Omental fat pad (tissue), 4 donors: ENCODE results near the gene ABCC1. TPM values are rescaled to one million over a fixed set of nuclear protein-coding genes. Genes with fewer than 3 reads are reported as not detected.
A peak's percentile ranks its signal among the peaks of the same experiment; 100 is the strongest.

ENCODE experiments used
- ATAC-seq: fragments of 150-250 bp; one replicate; pipeline ENCODE4 v1.9.1; 2016; ENCODE audit warnings: mild to moderate bottlenecking, moderate library complexity; ENCODE audit not compliant: low FRiP score
- DNase-seq: peaks from one replicate; pipeline ENCODE4 v3.0.0-alpha.2; 2019; ENCODE audit warnings: low spot score
- total RNA-seq, 4 donors: library from RNA; depleted of rRNA; stranded (reverse); fragments of >200 nt; gene quantifications; one replicate each; pipeline ENCODE4 v1.1.0, GENCODE V29; 2016
- TF ChIP-seq, protein P1 (sequence below), 3 donors: fragments of 450-650 bp; IDR thresholded peaks; one replicate each; pipeline ENCODE4 v1.5.1; 2016 to 2017; ENCODE audit warnings: antibody characterized with exemption in 3 of 3, mild to moderate bottlenecking in 3 of 3, moderate library complexity in 2 of 3

Gene ABCC1
- total RNA-seq, 4 donors from 2014 or later = 21.8 to 53.2 (median 36.3) TPM

DNA sequence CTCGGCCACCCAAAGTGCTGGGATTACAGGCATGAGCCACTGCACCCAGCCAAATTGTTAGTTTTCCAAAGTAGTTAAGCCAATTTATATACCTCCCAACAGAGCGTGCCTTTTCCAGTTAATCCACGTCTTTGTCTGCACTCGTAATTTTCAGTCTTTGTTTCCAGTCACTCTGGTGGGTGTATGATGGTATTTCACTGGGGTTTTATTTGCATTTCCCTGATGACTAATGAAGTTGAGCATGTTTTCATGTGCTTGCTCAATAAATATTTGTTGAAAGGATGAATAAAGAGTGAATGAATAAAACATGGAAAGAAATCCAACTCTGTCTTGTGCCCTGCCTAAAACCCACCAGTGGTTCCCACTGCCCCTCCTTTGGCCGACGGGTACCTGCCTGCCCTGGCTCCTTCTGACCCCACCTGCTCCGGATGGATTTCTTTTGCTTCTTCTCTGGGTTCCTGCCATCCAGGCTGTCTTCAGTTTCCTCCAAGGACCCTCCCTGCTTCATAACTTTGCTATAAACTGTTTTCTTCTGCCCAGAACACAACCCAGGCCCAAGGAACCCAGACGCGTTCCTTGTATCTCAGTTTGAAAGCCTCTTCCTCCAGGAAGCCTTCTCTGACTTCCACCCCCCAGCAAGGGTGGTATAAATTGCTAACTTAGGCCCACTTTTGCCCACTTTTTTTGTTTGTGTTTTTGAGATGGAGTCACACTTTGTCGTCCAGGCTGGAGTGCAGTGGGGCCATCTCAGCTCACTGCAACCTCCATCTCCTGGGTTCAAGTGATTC, 3.0 kb upstream of the ABCC1 start:
- DNase-seq = no peak
- peak; percentile 56 for ATAC-seq
- TF ChIP-seq, protein P1, sequence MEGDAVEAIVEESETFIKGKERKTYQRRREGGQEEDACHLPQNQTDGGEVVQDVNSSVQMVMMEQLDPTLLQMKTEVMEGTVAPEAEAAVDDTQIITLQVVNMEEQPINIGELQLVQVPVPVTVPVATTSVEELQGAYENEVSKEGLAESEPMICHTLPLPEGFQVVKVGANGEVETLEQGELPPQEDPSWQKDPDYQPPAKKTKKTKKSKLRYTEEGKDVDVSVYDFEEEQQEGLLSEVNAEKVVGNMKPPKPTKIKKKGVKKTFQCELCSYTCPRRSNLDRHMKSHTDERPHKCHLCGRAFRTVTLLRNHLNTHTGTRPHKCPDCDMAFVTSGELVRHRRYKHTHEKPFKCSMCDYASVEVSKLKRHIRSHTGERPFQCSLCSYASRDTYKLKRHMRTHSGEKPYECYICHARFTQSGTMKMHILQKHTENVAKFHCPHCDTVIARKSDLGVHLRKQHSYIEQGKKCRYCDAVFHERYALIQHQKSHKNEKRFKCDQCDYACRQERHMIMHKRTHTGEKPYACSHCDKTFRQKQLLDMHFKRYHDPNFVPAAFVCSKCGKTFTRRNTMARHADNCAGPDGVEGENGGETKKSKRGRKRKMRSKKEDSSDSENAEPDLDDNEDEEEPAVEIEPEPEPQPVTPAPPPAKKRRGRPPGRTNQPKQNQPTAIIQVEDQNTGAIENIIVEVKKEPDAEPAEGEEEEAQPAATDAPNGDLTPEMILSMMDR (IDR thresholded peaks at IDR 0.05) = no peak

DNA sequence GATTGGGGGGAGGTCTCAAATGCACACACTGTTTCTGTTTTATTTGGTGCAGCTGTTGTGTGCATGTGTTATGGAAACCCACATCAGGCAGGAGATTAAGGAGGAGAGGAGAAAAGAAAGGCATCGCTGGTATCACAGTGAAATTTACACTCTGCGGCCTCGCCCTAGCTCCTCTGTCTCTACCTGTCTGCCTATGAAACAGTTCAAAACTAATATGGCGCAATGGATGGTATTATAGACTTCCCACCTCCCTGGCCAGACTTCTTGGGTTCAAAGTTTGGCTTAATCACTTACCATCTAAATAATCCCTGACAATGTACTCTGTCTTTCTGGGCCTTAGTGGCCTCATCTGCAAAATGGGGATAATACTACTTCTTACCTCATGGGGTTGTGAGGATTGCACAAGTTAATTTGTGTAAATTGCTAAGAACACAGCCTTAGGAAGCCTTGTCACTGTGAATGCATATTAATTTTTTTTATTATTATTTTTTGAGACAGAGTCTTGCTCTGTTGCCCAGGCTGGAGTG, 1.4 kb upstream of the ABCC1 start:
- DNase-seq (no peak), ATAC-seq (no peak)
- TF ChIP-seq, protein P1 (IDR thresholded peaks at IDR 0.05) = no peak

DNA sequence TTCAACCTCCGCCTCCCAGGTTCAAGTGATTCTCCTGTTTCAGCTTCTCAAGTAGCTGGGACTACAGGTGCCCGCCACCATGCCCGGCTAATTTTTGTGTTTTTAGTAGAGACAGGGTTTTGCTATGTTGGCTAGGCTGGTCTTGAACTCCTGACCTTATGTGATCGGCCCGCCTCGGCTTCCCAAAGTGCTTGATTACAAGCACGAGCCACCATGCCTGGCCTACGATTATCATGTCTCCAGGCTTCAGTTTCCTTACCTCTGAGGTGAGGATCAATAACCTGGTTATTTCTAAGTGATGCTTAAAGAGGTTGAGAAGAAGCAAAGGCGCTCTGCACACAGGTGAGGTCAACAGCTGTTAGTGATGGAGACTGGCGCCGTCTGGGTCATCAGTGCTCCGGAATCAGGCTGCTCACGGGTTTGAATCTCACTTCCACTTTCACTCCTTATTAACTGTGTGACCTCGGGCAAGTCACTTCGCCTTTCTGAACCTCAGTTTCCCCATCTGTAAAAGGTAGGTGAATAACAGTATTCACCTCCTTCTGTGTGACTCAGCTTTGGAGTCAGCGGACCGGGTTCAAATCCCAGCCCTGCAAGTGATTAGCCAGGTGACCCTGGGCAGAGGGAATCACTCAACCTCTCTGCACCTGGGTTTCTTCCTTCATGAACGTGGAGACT, 745 bp upstream of the ABCC1 start:
- no peak for DNase-seq
- no peak for ATAC-seq
- TF ChIP-seq, protein P1 (IDR thresholded peaks at IDR 0.05) = no peak

- no peak for DNase-seq
- ATAC-seq = no peak
- TF ChIP-seq, protein P1 (IDR thresholded peaks at IDR 0.05) = no peak
These were observed 892 bp downstream of the ABCC1 start for GRCh38 chr16:15950161-15950854.

DNA sequence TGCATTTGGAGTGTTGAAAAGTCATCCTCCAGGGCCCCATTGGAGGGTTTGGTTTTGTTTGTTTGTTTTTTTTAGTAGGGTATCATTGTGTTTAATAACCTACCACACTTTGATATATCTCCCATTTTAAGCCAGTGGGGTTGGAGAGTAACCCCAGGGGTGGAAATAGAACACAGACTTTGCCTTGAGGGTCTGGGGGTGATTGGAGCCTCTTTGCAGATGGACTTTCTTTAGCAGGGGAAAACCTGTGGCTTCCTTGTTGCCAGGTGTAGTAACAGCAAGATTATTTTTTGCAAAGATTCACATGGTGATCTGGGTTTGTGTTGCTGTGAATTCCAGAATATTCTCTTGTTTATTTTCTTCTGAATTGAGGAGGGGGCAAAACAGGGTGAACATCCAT, 1.5 kb downstream of the ABCC1 start:
- DNase-seq = no peak
- TF ChIP-seq, protein P1 (IDR thresholded peaks at IDR 0.05) = no peak

DNA sequence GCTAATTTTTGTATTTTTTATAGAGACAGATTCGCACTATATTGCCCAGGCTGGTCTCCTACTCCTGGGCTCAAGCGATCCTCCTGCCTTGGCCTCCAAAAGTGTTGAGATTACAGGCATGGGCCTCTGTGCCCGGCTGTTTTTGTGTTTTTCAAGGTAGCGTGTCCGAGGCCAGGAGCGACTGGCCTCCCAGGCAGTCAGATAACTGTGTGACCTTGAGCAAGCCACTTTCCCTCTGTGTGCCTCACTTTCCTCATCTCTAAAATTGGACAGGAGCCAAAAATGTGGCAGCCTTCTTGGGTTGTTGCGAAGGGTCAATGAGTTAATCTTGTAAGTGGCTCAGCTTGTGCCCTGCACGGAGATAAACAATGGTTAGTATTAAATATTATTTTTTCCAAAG, 2.4 kb downstream of the ABCC1 start:
- TF ChIP-seq, protein P1 (IDR thresholded peaks at IDR 0.05) = no peak
- ATAC-seq = no peak
- DNase-seq = no peak

More for the DNA sequence above, 1.5 kb downstream of the ABCC1 start:
- no peak for ATAC-seq
